GM10847 (cell line): ENCODE results near the gene NELFCD.
A peak's percentile ranks its signal among the peaks of the same experiment; 100 is the strongest.

Source experiments
- POLR2A ChIP-seq: IDR thresholded peaks from 2 replicates; pipeline ENCODE4 v1.6.1; 2011; ENCODE audit not compliant: insufficient read length; ENCODE audit errors: extremely low read depth

NELFCD gene

DNA sequence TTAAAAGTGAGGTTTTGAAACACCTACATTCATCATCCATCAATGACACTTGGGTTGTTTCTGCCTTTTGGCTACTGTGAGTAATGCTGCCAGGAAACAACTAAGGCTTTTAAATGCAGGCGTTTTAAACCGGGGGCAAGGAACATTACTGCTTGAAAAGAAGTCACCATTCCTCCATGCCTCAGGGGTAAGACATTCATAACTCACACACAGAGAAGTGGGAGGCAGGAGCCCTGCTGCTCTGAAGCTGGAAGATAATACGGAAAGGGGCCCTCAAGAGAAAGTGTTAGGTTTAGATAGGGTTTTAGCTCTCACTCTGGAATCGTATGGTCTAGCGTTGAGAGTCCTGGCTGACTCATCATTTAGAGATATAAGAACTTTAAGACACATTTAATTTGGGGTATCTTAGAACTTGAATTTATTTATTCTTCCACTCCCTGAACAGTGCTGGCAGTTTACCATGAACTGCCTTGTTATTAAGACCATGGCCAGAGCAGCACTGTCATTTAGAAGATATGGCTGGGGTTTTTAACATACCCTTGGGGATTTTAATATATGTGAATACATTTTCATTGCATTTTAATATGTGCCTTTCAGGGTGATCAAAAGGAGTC lies 40.0 kb downstream of the NELFCD start:
- no peak for TF ChIP-seq POLR2A

DNA sequence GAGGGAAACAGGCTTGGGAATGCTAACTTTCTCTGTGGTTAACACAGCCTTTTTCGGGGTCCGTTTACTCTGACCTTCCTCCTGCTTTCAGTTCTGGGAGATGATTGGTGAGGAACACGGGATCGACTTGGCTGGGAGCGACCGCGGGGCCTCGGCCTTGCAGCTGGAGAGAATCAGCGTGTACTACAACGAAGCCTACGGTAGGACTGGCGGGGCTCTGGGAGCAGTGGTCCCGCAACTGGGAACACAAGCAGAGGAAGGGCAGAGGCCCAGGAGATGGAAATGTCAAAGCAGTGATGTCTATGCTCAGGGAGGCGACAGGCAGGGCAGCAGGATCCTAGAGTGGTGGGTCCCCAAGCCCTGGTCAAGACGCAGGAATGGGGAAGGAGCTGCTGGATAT lies 41.7 kb downstream of the NELFCD start:
- TF ChIP-seq POLR2A, result no peak

DNA sequence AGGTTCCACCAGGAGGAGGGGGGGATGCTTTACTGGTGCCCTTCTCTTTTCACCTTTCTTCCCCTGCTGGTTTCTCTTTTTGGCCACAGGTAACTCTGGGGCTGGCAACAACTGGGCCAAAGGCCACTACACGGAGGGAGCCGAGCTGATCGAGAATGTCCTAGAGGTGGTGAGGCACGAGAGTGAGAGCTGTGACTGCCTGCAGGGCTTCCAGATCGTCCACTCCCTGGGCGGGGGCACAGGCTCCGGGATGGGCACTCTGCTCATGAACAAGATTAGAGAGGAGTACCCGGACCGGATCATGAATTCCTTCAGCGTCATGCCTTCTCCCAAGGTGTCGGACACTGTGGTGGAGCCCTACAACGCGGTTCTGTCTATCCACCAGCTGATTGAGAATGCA lies 42.6 kb downstream of the NELFCD start:
- no peak for TF ChIP-seq POLR2A

DNA sequence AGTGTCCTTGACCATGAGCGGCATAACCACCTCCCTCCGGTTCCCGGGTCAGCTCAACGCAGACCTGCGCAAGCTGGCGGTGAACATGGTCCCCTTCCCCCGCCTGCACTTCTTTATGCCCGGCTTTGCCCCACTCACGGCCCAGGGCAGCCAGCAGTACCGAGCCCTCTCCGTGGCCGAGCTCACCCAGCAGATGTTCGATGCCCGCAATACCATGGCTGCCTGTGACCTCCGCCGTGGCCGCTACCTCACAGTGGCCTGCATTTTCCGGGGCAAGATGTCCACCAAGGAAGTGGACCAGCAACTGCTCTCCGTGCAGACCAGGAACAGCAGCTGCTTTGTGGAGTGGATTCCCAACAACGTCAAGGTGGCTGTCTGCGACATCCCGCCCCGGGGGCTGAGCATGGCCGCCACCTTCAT lies 43.1 kb downstream of the NELFCD start:
- TF ChIP-seq POLR2A, result no peak

DNA sequence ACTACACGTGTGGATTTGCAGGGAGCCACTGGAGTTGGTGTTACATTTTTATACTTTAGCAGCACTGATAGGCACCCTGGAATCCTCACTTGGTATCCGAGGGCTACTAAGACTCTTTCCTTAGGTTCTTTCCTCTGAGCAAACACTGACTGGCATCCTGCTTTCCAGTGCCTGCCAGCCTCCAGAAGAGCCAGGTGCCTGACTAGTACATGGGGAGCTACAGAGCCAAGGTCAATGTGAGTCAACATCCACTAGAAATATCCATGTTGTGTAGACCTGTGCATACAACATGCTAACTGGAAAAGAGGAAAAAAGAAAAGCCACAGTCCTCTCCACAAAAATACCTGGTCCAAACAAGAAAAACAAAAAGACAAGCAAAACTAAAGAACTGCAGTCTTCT lies 44.0 kb downstream of the NELFCD start:
- no peak for TF ChIP-seq POLR2A

DNA sequence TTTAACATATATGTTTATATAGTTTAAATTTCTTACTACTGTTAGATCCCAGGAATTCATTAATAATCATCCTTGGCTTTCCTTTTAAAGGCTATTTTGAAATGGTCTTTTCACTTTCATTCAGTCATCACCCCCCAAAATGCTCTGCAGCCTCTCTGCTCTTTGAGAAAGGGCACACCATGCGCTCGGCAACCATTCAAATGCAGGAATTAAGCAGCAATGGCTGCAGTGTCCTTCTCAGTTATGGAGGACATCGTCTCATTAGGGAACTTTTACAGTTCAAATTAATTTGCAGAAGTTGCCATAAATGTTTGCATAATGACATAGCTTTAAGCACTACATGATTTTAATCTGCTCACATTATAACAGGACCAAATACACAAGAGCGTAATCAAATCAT lies 44.5 kb downstream of the NELFCD start:
- TF ChIP-seq POLR2A, result no peak

DNA sequence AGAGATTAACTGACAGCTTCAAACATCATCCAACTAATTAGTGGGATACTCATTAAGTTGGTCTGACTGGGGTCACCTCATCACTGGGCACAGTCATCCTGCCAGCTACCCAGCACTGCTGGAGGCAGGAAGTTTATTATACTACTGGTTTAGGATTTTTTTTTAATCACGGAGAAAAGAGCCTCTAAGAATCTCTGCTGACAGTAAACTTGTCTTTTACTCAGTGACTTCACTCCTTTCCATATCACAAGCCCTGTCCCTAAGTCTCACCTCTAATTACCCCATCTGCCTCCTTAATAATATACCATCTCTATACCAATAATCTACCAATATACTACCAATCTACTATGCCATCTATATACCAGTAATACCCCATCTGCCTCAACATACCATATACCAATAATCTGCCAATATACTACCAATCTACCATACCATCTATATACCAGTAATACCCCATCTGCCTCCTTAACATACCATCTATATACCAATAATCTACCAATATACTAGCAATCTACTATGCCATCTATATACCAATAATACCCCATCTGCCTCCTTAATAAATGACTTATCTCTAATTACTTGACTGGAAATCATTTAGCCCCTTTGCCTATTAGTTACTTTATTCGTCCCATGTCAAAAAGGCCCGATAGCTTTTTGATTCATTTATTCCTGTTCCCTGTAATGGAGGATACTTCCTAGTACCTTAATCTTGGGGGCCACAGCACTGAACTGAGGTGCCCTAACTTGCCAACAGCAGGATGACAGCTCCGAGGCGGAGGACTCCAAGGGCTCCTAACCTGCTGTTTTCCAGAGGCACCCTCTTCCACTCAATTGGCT lies 46.1 kb downstream of the NELFCD start:
- TF ChIP-seq POLR2A, result no peak

DNA sequence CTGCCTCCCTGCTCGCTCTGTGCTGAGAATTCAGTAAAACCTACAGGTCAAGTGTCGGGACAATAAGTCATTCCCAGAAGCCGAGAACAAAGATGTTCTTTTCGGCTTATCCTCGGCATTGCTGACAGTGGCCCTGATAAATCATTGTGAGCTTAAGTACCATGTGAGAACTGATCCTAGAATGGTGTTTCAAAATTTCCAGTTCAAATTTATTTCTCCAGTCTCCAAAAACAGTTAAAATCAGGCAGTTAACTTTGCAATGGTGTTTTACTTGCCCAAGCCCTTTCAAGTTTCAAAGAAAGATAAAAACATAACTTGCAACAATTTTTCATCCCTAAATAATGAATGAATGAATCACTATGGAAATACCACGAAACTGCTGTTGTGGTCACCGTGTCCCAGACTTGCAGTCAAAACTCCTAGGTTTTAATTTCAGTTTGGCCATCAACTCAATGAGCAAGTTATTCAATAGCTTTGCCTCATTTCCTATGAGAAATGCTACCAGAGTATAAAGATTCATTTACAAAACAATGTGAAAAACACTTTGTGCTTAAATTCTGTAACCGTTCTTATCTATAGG lies 46.8 kb downstream of the NELFCD start:
- no peak for TF ChIP-seq POLR2A

DNA sequence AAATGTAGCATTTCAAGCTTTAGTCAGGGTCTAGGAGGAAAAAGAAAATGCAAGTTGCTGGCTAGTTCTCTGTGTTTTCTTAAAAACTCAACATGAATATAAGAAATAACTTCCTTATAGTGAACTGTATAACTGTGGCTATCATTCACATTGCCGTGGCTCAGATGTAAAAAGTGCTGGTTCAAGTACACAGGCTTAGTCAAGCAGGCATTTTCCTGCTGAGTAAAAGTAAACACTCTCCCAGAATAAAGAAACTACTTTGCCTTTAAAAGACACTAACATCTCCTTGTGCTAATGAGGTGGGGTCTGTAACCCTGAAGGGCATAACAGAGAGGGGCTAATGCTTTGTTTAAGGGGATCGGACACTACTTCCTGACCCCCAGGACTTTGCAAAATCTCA lies 47.8 kb downstream of the NELFCD start:
- TF ChIP-seq POLR2A, result no peak

DNA sequence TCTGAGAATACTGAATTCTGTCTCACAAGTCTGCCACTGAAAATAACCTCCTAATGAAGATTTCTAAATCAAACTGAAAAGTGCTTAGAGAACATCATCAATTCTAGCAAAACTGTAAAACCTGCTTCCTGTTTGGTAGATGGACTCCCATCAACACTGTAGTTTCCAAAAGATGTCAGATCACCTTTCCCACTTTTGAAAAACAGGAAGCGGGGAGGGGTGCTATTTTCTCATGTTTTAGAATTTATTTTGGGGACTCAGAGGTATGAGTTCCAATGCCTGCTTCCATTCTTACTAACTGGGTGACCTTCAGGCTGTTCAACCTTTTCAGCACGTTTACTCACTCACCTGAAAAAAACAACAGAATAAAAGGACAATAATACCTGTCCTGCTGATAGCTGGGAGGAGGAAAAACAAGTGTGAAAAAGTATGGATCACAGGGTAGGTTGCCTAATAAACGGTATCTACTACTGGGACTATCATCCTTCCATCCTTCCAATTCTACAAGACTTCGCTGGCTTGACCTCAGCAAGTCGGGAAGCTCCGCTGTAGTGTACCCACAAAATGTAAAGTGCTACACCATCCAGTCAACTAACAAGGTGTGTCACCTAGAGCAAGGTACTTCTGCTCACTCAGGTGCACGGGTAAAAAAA lies 50.0 kb downstream of the NELFCD start:
- no peak for TF ChIP-seq POLR2A

DNA sequence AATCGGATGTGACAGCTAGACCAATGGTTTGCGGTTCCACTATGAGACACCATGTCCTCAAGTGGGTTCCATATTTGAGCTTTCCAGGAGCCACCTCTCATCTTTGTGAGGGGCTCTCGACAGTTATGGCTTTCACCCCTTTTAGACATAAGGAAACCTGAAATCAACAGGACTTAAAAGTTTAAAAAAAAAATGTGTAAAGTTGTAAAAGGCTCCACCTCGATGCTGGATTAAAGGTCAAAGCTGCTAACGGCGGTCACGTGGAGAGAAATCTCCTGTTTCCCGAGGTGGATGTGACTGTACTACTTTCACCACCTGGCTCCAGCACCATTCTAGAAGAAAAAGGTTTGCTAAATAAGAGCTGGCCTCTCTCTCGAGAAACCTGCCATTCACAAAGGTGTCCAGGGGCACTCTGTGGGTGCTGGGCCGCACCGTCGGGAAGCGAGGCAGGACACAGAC lies 50.5 kb downstream of the NELFCD start:
- no peak for TF ChIP-seq POLR2A

DNA sequence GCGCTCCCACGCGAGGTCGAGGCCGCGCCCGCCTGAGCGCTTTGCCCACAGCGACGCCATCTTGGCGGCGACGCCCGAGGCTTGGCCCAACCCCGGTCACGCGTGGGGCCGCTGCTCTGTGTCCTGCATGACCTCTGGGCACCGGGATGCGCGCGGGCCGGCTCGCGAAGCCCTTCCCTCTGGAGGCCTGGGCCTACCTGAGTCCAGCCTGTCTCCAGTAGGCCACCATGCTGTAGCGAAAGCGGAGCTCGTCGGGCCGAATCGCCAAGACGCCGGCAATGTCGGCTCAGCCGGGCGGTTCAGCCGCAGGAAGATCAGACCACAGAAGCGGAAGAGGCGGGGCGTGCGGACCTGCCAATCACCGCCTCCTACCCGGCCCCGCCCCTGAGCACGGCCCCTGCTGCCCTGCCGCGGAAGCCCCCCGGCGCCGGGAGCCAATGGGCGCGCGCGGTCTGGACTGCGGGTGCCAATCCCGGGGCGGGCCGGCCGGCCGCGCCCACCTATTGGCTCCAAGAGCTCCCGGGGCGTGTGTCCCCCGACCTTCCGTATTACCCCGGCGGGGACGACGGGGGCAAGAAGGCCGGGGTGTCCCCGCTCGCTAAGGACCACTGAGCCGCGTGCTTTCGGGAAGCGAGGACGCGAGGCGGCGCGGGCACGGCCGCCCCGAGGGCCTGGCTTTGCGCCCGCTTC lies 51.1 kb downstream of the NELFCD start, which contains the start of gene ATP5F1E:
Gene ATP5F1E, minus strand, starts transcription at position 313 of the 690 bp plus-strand sequence. Its CDS starts 84 bp downstream, at position 229.
- TF ChIP-seq POLR2A, result peak; percentile 82

DNA sequence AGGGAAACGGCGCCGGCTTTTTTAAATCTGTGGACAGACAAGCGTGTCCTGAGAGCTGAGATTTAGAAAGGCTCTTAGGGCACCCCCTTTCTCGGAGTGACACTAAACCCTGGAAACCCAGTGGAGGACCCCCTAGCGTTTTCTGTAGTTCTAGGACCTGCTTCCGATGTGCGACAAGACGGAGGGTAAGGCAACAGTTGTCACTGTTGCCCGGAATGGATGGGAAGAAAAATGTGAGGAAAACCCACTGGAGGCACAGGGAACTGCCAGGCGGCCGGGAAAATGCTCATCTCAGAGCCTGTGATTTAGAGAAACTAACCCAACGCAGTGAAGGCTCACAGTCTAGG lies 51.6 kb downstream of the NELFCD start:
- no peak for TF ChIP-seq POLR2A

DNA sequence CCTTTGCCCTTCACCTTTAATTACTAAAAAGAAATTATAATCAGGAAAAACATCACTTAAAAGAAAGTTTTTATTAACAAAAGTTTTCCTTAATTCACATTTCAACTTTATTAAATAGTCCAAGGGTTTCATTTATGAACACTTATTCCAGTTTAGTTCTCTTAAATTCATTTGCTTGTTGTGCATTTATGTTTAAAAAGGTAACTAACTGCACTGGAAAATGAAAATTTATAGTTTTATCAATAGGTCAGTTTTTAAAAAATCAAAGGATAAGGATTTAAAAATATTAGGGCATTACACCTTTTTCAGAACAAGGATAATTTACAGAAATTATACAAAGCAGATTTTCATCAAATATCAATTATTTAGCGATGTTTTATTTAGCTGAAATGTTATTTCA lies 52.0 kb downstream of the NELFCD start:
- TF ChIP-seq POLR2A, result no peak

DNA sequence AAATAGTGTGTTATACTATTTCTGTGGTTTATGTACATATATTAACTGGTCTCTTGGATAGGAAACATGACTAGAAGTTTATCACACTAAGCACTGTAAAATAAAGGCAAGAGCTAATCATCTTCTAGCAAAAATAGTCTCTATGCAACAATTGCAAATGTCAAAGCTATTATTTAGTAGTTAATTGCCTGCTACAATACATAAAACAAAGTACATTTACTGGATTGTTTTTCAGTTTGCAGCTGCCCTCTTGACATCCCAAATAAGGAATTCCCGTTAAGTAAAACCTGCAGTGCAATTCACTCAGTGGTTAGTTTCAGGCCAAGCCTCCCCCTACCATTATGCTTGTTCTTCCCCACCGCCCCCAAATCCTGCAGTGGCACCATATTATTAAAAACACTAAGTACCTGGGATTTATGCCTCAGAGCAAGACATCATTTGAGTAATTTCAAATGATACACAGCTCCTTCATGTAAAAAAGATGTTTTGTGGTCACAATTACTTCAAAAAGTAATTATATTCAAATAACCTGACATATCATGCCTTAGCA lies 52.6 kb downstream of the NELFCD start:
- TF ChIP-seq POLR2A, result no peak
